CD14-positive monocyte (primary cell): Measurements from ENCODE around the gene PMEPA1. TPM values are rescaled to one million over a fixed set of nuclear protein-coding genes. Genes with fewer than 3 reads are reported as not detected.

Experiments used
- DNase-seq, 3 donors: peaks; one replicate each; pipeline ENCODE4 v3.0.0-alpha.2; 2011 to 2022
- H2AFZ ChIP-seq: 2 replicates; pipeline ENCODE4 v1.6.0; 2012; ENCODE audit warnings: mild to moderate bottlenecking, low read depth, low read length, inconsistent platforms; ENCODE audit not compliant: insufficient read depth, poor library complexity, severe bottlenecking
- H3K27ac ChIP-seq, 2 donors: 1 replicate in 1 of 2; 2 replicates in 1 of 2; pipeline ENCODE4 v1.5.1; 2012 to 2013; ENCODE audit warnings: low read length in 2 of 2, control low read depth in 1 of 2, inconsistent platforms in 1 of 2, low read depth in 1 of 2, mild to moderate bottlenecking in 1 of 2
- H3K27me3 ChIP-seq, 2 donors: one replicate each; pipeline versions ENCODE4 v1.6.0 to v1.6.1; 2011 to 2013; ENCODE audit warnings: low read length in 2 of 2; ENCODE audit not compliant: control insufficient read depth in 2 of 2, insufficient read depth in 2 of 2
- H3K36me3 ChIP-seq, 2 donors: replicated peaks in 1 of 2; 1 replicate in 1 of 2; 2 replicates in 1 of 2; pipeline versions ENCODE4 v1.5.1 to v1.6.1; 2012 to 2013; ENCODE audit warnings: low read length in 2 of 2, control low read depth in 1 of 2, inconsistent platforms in 1 of 2, mild to moderate bottlenecking in 1 of 2; ENCODE audit not compliant: insufficient read depth in 2 of 2, control insufficient read depth in 1 of 2
- H3K4me1 ChIP-seq, 2 donors: 1 replicate in 1 of 2; 2 replicates in 1 of 2; pipeline versions ENCODE4 v1.5.1 to v1.6.1; 2012 to 2013; ENCODE audit warnings: low read length in 2 of 2, control low read depth in 1 of 2, inconsistent platforms in 1 of 2, mild to moderate bottlenecking in 1 of 2, moderate library complexity in 1 of 2; ENCODE audit not compliant: insufficient read depth in 2 of 2, control insufficient read depth in 1 of 2
- H3K4me2 ChIP-seq: replicated peaks from 2 replicates; pipeline ENCODE3; 2012; ENCODE audit warnings: low read length, moderate library complexity, mild to moderate bottlenecking; ENCODE audit not compliant: poor library complexity, severe bottlenecking; ENCODE audit errors: extremely low read depth
- H3K4me3 ChIP-seq, 3 experiments: fragments of 200-600 bp in 1 of 3; sonication (generic) in 1 of 3; replicated peaks in 1 of 3; 1 replicate in 2 of 3; 2 replicates in 1 of 3; pipeline ENCODE4 v1.5.1; 2011 to 2013; ENCODE audit warnings: low read length in 3 of 3, mild to moderate bottlenecking in 3 of 3, control low read depth in 2 of 3, low read depth in 2 of 3, inconsistent platforms in 1 of 3, moderate library complexity in 1 of 3
- H3K79me2 ChIP-seq: 2 replicates; pipeline ENCODE4 v1.6.0; 2012; ENCODE audit warnings: mild to moderate bottlenecking, control low read depth, inconsistent platforms, low read length, moderate library complexity; ENCODE audit not compliant: insufficient read depth
- H3K9ac ChIP-seq: 2 replicates; pipeline ENCODE4 v1.6.0; 2017; ENCODE audit warnings: low read length, mild to moderate bottlenecking; ENCODE audit not compliant: insufficient read depth, poor library complexity, severe bottlenecking
- H3K9me3 ChIP-seq, 2 donors: replicated peaks in 1 of 2; 1 replicate in 1 of 2; 2 replicates in 1 of 2; pipeline versions ENCODE4 v1.5.1 to v1.6.1; 2012 to 2013; ENCODE audit warnings: low read length in 2 of 2, control low read depth in 1 of 2; ENCODE audit not compliant: control insufficient read depth in 1 of 2, insufficient read depth in 1 of 2
- H4K20me1 ChIP-seq: 2 replicates; pipeline ENCODE4 v1.6.0; 2012; ENCODE audit warnings: mild to moderate bottlenecking, low read length, control low read depth, moderate library complexity; ENCODE audit not compliant: insufficient read depth
- H3K27ac Mint-ChIP-seq, 7 donors: one replicate each; pipeline ENCODE4 v1.8.0; 2020; ENCODE audit warnings: mild to moderate bottlenecking in 7 of 7, mixed read lengths in 7 of 7, moderate library complexity in 6 of 7, inconsistent platforms in 2 of 7
- H3K27me3 Mint-ChIP-seq, 3 donors: one replicate each; pipeline ENCODE4 v1.8.0; 2021 to 2022; ENCODE audit warnings: low read depth in 3 of 3, mild to moderate bottlenecking in 3 of 3, mixed read lengths in 3 of 3, moderate library complexity in 3 of 3, inconsistent platforms in 1 of 3
- H3K36me3 Mint-ChIP-seq, 2 donors: one replicate each; pipeline ENCODE4 v1.8.0; 2020; ENCODE audit warnings: mixed read lengths in 2 of 2, inconsistent platforms in 1 of 2, mild to moderate bottlenecking in 1 of 2
- H3K4me1 Mint-ChIP-seq: one replicate; pipeline ENCODE4 v1.8.0; 2020; ENCODE audit warnings: mild to moderate bottlenecking, mixed read lengths
- H3K4me3 Mint-ChIP-seq, 2 donors: one replicate each; pipeline ENCODE4 v1.8.0; 2020; ENCODE audit warnings: mild to moderate bottlenecking in 2 of 2, mixed read lengths in 2 of 2, moderate library complexity in 1 of 2
- H3K9me3 Mint-ChIP-seq, 7 donors: one replicate each; pipeline ENCODE4 v1.8.0; 2020 to 2022; ENCODE audit warnings: mixed read lengths in 7 of 7, mild to moderate bottlenecking in 6 of 7, moderate library complexity in 6 of 7, inconsistent platforms in 2 of 7
- WGBS: methylation state at CpG from one replicate; pipeline ENCODE4 v1.1.5; 2013; ENCODE audit warnings: missing lambda C conversion rate; ENCODE audit not compliant: insufficient coverage; 5-methylcytosine and 5-hydroxymethylcytosine counted together
- intact Hi-C, 2 donors: fragments of 100-400 bp; cut with micrococcal nuclease; formaldehyde crosslinking; loops; one replicate each; pipeline versions ENCODE4 v1.15.0 to v1.15.1; 2023
- polyA plus RNA-seq, 3 donors: library from polyadenylated mRNA; depleted of rRNA in 1 of 3; unstranded in 2 of 3; stranded (reverse) in 1 of 3; fragments of 300-500 nt in 2 of 3; fragments of >200 nt in 1 of 3; fragmentation: Illumina TruSeq in 2 of 3; gene quantifications; 1 replicate in 2 of 3; 2 replicates in 1 of 3; pipeline ENCODE4 v1.2.3, GENCODE V29; 2012 to 2021
- TF ChIP-seq, protein P1 (sequence below): fragments of 200-600 bp; IDR thresholded peaks from one replicate; pipeline ENCODE4 v1.8.0; 2022; ENCODE audit warnings: antibody characterized with exemption, mild to moderate bottlenecking

PMEPA1 gene
- polyA plus RNA-seq, 3 donors = 0.12 to 0.73 (median 0.59) TPM

DNA sequence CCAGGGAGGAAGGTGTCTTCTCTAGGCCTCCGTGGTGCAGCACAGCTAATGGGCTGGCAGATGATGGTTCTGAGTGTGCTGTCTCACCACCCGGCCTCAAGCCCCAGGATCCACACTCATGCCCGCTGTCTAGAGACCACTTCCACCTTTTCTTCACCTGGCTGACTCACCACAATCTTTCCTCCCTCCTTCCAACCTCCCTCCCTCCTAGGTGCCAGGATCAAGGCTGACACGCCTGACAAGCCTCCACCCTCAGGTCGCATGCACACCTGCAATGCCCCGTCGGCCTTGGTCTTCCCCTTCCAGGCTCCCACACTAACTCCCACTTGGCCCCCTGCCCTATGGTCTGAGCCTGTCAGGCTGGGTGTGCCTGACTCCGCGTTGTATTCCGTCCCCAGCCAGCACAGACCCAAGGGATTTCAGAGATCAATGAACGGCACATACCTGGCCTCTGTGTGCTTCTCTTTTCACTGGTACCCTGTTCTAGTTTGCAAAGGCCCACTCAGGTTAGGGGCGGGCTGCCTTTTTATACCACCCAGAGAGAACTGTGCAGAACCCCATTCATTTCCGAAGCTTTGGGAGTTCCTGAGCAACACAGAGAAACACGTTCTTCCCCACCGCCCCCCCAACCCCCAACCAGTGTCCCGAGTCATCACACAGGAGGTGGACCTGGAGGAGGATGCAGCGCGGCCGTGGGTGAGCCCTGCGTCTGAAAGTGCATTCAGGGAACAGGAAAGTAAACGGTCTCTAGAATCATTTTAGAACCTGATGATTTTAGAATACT is 39.3 kb downstream of the PMEPA1 start:
- no peaks in the 10 kb centered on the region for H3K79me2 ChIP-seq
- H3K9me3 Mint-ChIP-seq = peaks cover 0 to 2% (median 0%) of the 10 kb centered on the region in 7 donors
- no peak overlapping the region for H3K4me3 ChIP-seq
- H3K36me3 ChIP-seq = no peaks in the 10 kb centered on the region
- no peaks in the 10 kb centered on the region for H3K36me3 Mint-ChIP-seq
- H3K4me1 Mint-ChIP-seq = peaks cover 2% of the 10 kb centered on the region
- H3K27ac Mint-ChIP-seq = no peak overlapping the region
- no peaks in the 10 kb centered on the region for H3K9me3 ChIP-seq
- H3K27ac ChIP-seq = no peak overlapping the region
- WGBS = 90% methylated on average over 20 of the region's 21 CpGs
- no peak overlapping the region for H3K4me2 ChIP-seq
- H3K4me1 ChIP-seq = no peaks in the 10 kb centered on the region
- no peak overlapping the region for H2AFZ ChIP-seq
- DNase-seq = no peak
- intact Hi-C loops = no loop called here
- H3K4me3 Mint-ChIP-seq = no peak overlapping the region
- TF ChIP-seq, protein P1, sequence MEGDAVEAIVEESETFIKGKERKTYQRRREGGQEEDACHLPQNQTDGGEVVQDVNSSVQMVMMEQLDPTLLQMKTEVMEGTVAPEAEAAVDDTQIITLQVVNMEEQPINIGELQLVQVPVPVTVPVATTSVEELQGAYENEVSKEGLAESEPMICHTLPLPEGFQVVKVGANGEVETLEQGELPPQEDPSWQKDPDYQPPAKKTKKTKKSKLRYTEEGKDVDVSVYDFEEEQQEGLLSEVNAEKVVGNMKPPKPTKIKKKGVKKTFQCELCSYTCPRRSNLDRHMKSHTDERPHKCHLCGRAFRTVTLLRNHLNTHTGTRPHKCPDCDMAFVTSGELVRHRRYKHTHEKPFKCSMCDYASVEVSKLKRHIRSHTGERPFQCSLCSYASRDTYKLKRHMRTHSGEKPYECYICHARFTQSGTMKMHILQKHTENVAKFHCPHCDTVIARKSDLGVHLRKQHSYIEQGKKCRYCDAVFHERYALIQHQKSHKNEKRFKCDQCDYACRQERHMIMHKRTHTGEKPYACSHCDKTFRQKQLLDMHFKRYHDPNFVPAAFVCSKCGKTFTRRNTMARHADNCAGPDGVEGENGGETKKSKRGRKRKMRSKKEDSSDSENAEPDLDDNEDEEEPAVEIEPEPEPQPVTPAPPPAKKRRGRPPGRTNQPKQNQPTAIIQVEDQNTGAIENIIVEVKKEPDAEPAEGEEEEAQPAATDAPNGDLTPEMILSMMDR = no peak
- no peak overlapping the region for H3K9ac ChIP-seq
- peaks cover 3 to 15% (median 13%) of the 10 kb centered on the region in 3 donors for H3K27me3 Mint-ChIP-seq
- peaks cover 0 to 7% of the 10 kb centered on the region in 2 donors for H3K27me3 ChIP-seq
- H4K20me1 ChIP-seq = no peaks in the 10 kb centered on the region

DNA sequence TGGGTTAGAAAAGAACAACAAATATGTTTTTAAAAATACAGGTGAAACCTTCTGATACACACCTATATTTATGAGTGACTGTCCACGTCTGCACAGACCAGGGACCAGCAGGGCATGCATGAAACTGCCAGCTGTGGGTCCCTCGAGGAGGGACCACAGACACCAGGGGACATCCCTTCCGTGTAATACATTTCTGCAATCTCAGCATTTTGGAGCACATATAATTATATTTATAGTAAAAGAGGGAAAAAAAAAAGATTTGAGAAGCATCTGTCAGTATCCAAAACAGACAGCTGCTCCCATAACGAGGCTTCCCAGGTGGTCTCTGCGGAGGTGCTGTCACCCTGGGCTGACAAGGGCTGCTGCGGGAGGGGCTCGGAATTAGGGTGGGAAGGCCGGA is 40.2 kb downstream of the PMEPA1 start:
- H3K4me3 Mint-ChIP-seq = no peak overlapping the region
- H2AFZ ChIP-seq = no peak overlapping the region
- H3K27ac Mint-ChIP-seq = no peak overlapping the region
- H3K36me3 Mint-ChIP-seq = no peaks in the 10 kb centered on the region
- no peaks in the 10 kb centered on the region for H3K79me2 ChIP-seq
- intact Hi-C loops = no loop called here
- H3K4me1 ChIP-seq = no peaks in the 10 kb centered on the region
- peaks cover 3 to 15% (median 13%) of the 10 kb centered on the region in 3 donors for H3K27me3 Mint-ChIP-seq
- H3K4me3 ChIP-seq = no peak overlapping the region
- H3K36me3 ChIP-seq = no peaks in the 10 kb centered on the region
- peaks cover 0 to 2% (median 0%) of the 10 kb centered on the region in 7 donors for H3K9me3 Mint-ChIP-seq
- H3K4me1 Mint-ChIP-seq = peaks cover 2% of the 10 kb centered on the region
- no peak overlapping the region for H3K9ac ChIP-seq
- no peak for DNase-seq
- H3K4me2 ChIP-seq = no peak overlapping the region
- 88% methylated on average over 4 of the region's 8 CpGs for WGBS
- H3K27ac ChIP-seq = no peak overlapping the region
- no peaks in the 10 kb centered on the region for H3K9me3 ChIP-seq
- peaks cover 0 to 7% of the 10 kb centered on the region in 2 donors for H3K27me3 ChIP-seq
- no peaks in the 10 kb centered on the region for H4K20me1 ChIP-seq
- TF ChIP-seq, protein P1 = no peak
